Activated T-cell treated with anti-CD3 and anti-CD28 coated beads for 1 hour (primary cell): ENCODE data around the gene NR3C1.

Experiments used
- DNase-seq: peaks from one replicate; pipeline ENCODE4 v3.0.0-alpha.2; 2020; ENCODE audit warnings: low read depth

Gene NR3C1

GRCh38 chr5:143403593-143404415 is at the start of gene NR3C1:
NR3C1 (minus strand) TSS chr5:143403686; CDS start chr5:143400839, 2,847 bp downstream.
- peak; percentile 82 for DNase-seq

- DNase-seq = no peak
These were observed 46.3 kb upstream of the NR3C1 start for GRCh38 chr5:143449772-143450171.

- no peak for DNase-seq
These were observed 45.0 kb upstream of the NR3C1 start for GRCh38 chr5:143448518-143448917.

- no peak for DNase-seq
These were observed 44.5 kb upstream of the NR3C1 start for GRCh38 chr5:143447983-143448382.

- no peak for DNase-seq
These were observed 43.2 kb upstream of the NR3C1 start for GRCh38 chr5:143446535-143447226.

- DNase-seq = no peak
These were observed 42.3 kb upstream of the NR3C1 start for GRCh38 chr5:143445776-143446175.

- DNase-seq = no peak
These were observed 39.8 kb upstream of the NR3C1 start for GRCh38 chr5:143443330-143443729.

- no peak for DNase-seq
These were observed 38.9 kb upstream of the NR3C1 start for GRCh38 chr5:143442385-143442784.

- DNase-seq = no peak
These were observed 37.1 kb upstream of the NR3C1 start for GRCh38 chr5:143440448-143441115.

GRCh38 chr5:143437666-143438273 is 34.3 kb upstream of the NR3C1 start:
- DNase-seq = no peak

- no peak for DNase-seq
These were observed 33.4 kb upstream of the NR3C1 start for GRCh38 chr5:143436871-143437270.

- DNase-seq = peak; percentile 5
These were observed 31.7 kb upstream of the NR3C1 start for GRCh38 chr5:143435210-143435657.

GRCh38 chr5:143434261-143435209 is 31.0 kb upstream of the NR3C1 start:
- DNase-seq = peak; percentile 23

- no peak for DNase-seq
These were observed 30.2 kb upstream of the NR3C1 start for GRCh38 chr5:143433670-143434069.

- DNase-seq = no peak
These were observed 29.3 kb upstream of the NR3C1 start for GRCh38 chr5:143432658-143433239.

GRCh38 chr5:143431789-143432188 is 28.3 kb upstream of the NR3C1 start:
- DNase-seq = no peak

- no peak for DNase-seq
These were observed 25.4 kb upstream of the NR3C1 start for GRCh38 chr5:143428738-143429420.

GRCh38 chr5:143428155-143428554 is 24.7 kb upstream of the NR3C1 start:
- no peak for DNase-seq

GRCh38 chr5:143427122-143427735 is 23.7 kb upstream of the NR3C1 start:
- DNase-seq = no peak
